Stimulated activated naive B cell treated with anti-CD40 and anti-IgM and Interleukin-4, amounts not matched to agents 10 μg/mL and 1 μg/mL and 100 μg/mL, for 72 hours (primary cell): ENCODE data around the gene ENOX1.

Experiments
- ATAC-seq, 2 donors: fragments of 150-1000 bp; cut with Tn5 transposase; replicated peaks; 2 replicates each; pipeline ENCODE4 v1.10.0; 2021; ENCODE audit warnings: moderate library complexity in 1 of 2
- DNase-seq: peaks from one replicate; pipeline ENCODE4 v3.0.0; 2021
- H3K27ac Mint-ChIP-seq: one replicate; pipeline ENCODE4 v1.8.0; 2022; ENCODE audit warnings: mild to moderate bottlenecking, mixed read lengths
- H3K27me3 Mint-ChIP-seq, 2 donors: one replicate each; pipeline ENCODE4 v1.8.0; 2022; ENCODE audit warnings: mixed read lengths in 2 of 2
- H3K36me3 Mint-ChIP-seq, 2 donors: one replicate each; pipeline ENCODE4 v1.8.0; 2022; ENCODE audit warnings: mixed read lengths in 2 of 2, mild to moderate bottlenecking in 1 of 2
- H3K4me1 Mint-ChIP-seq, 2 donors: one replicate each; pipeline ENCODE4 v1.8.0; 2022; ENCODE audit warnings: mixed read lengths in 2 of 2, mild to moderate bottlenecking in 1 of 2
- H3K4me3 Mint-ChIP-seq, 2 donors: one replicate each; pipeline ENCODE4 v1.8.0; 2022; ENCODE audit warnings: mild to moderate bottlenecking in 2 of 2, mixed read lengths in 2 of 2, moderate library complexity in 1 of 2
- H3K9me3 Mint-ChIP-seq, 2 donors: one replicate each; pipeline ENCODE4 v1.8.0; 2022; ENCODE audit warnings: mixed read lengths in 2 of 2, mild to moderate bottlenecking in 1 of 2

The ENOX1 gene

GRCh38 chr13:43257765-43258164, 529.0 kb downstream of the ENOX1 start:
- H3K4me3 Mint-ChIP-seq: no peak overlapping the region
- H3K27me3 Mint-ChIP-seq: peaks cover 6 to 13% of the 10 kb centered on the region in 2 donors
- peaks cover 0 to 1% of the 10 kb centered on the region in 2 donors for H3K4me1 Mint-ChIP-seq
- H3K36me3 Mint-ChIP-seq: no peaks in the 10 kb centered on the region
- H3K9me3 Mint-ChIP-seq: no peaks in the 10 kb centered on the region
- DNase-seq (no peak), ATAC-seq (peak in 1 of 2 donors; percentile 29)
- no peak overlapping the region for H3K27ac Mint-ChIP-seq

- peaks cover 9 to 11% of the 10 kb centered on the region in 2 donors for H3K27me3 Mint-ChIP-seq
- DNase-seq (no peak), ATAC-seq (no peak)
- no peak overlapping the region for H3K4me3 Mint-ChIP-seq
- H3K27ac Mint-ChIP-seq: no peak overlapping the region
- no peaks in the 10 kb centered on the region for H3K9me3 Mint-ChIP-seq
- no peaks in the 10 kb centered on the region for H3K4me1 Mint-ChIP-seq
- H3K36me3 Mint-ChIP-seq: no peaks in the 10 kb centered on the region
Observed at GRCh38 chr13:43251961-43252360, 534.8 kb downstream of the ENOX1 start.

- H3K4me1 Mint-ChIP-seq: peaks cover 0 to under 1% of the 10 kb centered on the region in 2 donors
- DNase-seq (no peak), ATAC-seq (no peak)
- H3K9me3 Mint-ChIP-seq: peaks cover 0 to 2% of the 10 kb centered on the region in 2 donors
- no peaks in the 10 kb centered on the region for H3K36me3 Mint-ChIP-seq
- peaks cover 10 to 18% of the 10 kb centered on the region in 2 donors for H3K27me3 Mint-ChIP-seq
- no peak overlapping the region for H3K27ac Mint-ChIP-seq
- H3K4me3 Mint-ChIP-seq: no peak overlapping the region
Observed at GRCh38 chr13:43246382-43246781, 540.4 kb downstream of the ENOX1 start.

GRCh38 chr13:43245374-43245964, 541.3 kb downstream of the ENOX1 start:
- Mint-ChIP-seq H3K4me1 (peaks cover 2 to 9% of the 10 kb centered on the region in 2 donors), H3K36me3 (no peaks in the 10 kb centered on the region), H3K27ac (no peak overlapping the region), H3K4me3 (no peak overlapping the region), H3K9me3 (peaks cover 0 to 2% of the 10 kb centered on the region in 2 donors), H3K27me3 (peaks cover 10 to 18% of the 10 kb centered on the region in 2 donors)
- no peak for ATAC-seq
- no peak for DNase-seq

- Mint-ChIP-seq H3K4me1 (peaks cover 7 to 17% of the 10 kb centered on the region in 2 donors), H3K27ac (no peak overlapping the region), H3K9me3 (peaks cover 0 to 2% of the 10 kb centered on the region in 2 donors), H3K36me3 (no peaks in the 10 kb centered on the region), H3K4me3 (no peak overlapping the region), H3K27me3 (peaks cover 10 to 18% of the 10 kb centered on the region in 2 donors)
- ATAC-seq (no peak), DNase-seq (no peak)
Observed at GRCh38 chr13:43244481-43244880, 542.3 kb downstream of the ENOX1 start.

- no peak for ATAC-seq
- Mint-ChIP-seq H3K9me3 (peaks cover 0 to 2% of the 10 kb centered on the region in 2 donors), H3K4me3 (no peak overlapping the region), H3K27ac (no peak overlapping the region), H3K27me3 (peaks cover 10 to 18% of the 10 kb centered on the region in 2 donors), H3K4me1 (peaks cover 7 to 17% of the 10 kb centered on the region in 2 donors), H3K36me3 (no peaks in the 10 kb centered on the region)
- no peak for DNase-seq
Observed at GRCh38 chr13:43243711-43244110, 543.1 kb downstream of the ENOX1 start.

GRCh38 chr13:43242040-43242439, 544.7 kb downstream of the ENOX1 start:
- no peaks in the 10 kb centered on the region for H3K36me3 Mint-ChIP-seq
- ATAC-seq (no peak), DNase-seq (no peak)
- H3K4me3 Mint-ChIP-seq: no peak overlapping the region
- no peak overlapping the region for H3K27ac Mint-ChIP-seq
- H3K4me1 Mint-ChIP-seq: peaks cover 7 to 17% of the 10 kb centered on the region in 2 donors
- peaks cover 10 to 18% of the 10 kb centered on the region in 2 donors for H3K27me3 Mint-ChIP-seq
- H3K9me3 Mint-ChIP-seq: peaks cover 0 to 2% of the 10 kb centered on the region in 2 donors

- no peaks in the 10 kb centered on the region for H3K36me3 Mint-ChIP-seq
- H3K4me3 Mint-ChIP-seq: no peak overlapping the region
- no peak for DNase-seq
- ATAC-seq: peak; percentile 91 to 96
- H3K4me1 Mint-ChIP-seq: peaks cover 7 to 17% of the 10 kb centered on the region in 2 donors
- H3K27me3 Mint-ChIP-seq: peaks cover 5 to 9% of the 10 kb centered on the region in 2 donors
- peaks cover 0 to 2% of the 10 kb centered on the region in 2 donors for H3K9me3 Mint-ChIP-seq
- peak overlapping the region; percentile 4 for H3K27ac Mint-ChIP-seq
Observed at GRCh38 chr13:43240278-43240677, 546.5 kb downstream of the ENOX1 start.

GRCh38 chr13:43239275-43239840, 547.4 kb downstream of the ENOX1 start:
- H3K36me3 Mint-ChIP-seq: no peaks in the 10 kb centered on the region
- H3K27me3 Mint-ChIP-seq: peaks cover 5 to 9% of the 10 kb centered on the region in 2 donors
- H3K4me1 Mint-ChIP-seq: peaks cover 7 to 17% of the 10 kb centered on the region in 2 donors
- peaks cover 0 to 2% of the 10 kb centered on the region in 2 donors for H3K9me3 Mint-ChIP-seq
- ATAC-seq (no peak), DNase-seq (no peak)
- no peak overlapping the region for H3K4me3 Mint-ChIP-seq
- H3K27ac Mint-ChIP-seq: no peak overlapping the region

- Mint-ChIP-seq H3K27ac (peak overlapping the region; percentile 39), H3K27me3 (peaks cover 4 to 5% of the 10 kb centered on the region in 2 donors), H3K9me3 (no peaks in the 10 kb centered on the region), H3K4me1 (peaks cover 7 to 17% of the 10 kb centered on the region in 2 donors), H3K4me3 (no peak overlapping the region), H3K36me3 (no peaks in the 10 kb centered on the region)
- no peak for ATAC-seq
- DNase-seq: no peak
Observed at GRCh38 chr13:43238341-43239083, 548.3 kb downstream of the ENOX1 start.

GRCh38 chr13:43237616-43238015, 549.2 kb downstream of the ENOX1 start:
- DNase-seq (no peak), ATAC-seq (no peak)
- H3K4me1 Mint-ChIP-seq: peaks cover 7 to 17% of the 10 kb centered on the region in 2 donors
- H3K4me3 Mint-ChIP-seq: no peak overlapping the region
- no peaks in the 10 kb centered on the region for H3K27me3 Mint-ChIP-seq
- no peaks in the 10 kb centered on the region for H3K36me3 Mint-ChIP-seq
- H3K27ac Mint-ChIP-seq: no peak overlapping the region
- no peaks in the 10 kb centered on the region for H3K9me3 Mint-ChIP-seq

- H3K4me3 Mint-ChIP-seq: no peak overlapping the region
- DNase-seq (no peak), ATAC-seq (no peak)
- H3K27ac Mint-ChIP-seq: no peak overlapping the region
- H3K27me3 Mint-ChIP-seq: peaks cover 0 to 4% of the 10 kb centered on the region in 2 donors
- no peaks in the 10 kb centered on the region for H3K9me3 Mint-ChIP-seq
- H3K4me1 Mint-ChIP-seq: peaks cover 0 to 4% of the 10 kb centered on the region in 2 donors
- no peaks in the 10 kb centered on the region for H3K36me3 Mint-ChIP-seq
Observed at GRCh38 chr13:43235028-43235427, 551.7 kb downstream of the ENOX1 start.

- peaks cover 0 to 4% of the 10 kb centered on the region in 2 donors for H3K27me3 Mint-ChIP-seq
- no peak overlapping the region for H3K27ac Mint-ChIP-seq
- H3K36me3 Mint-ChIP-seq: no peaks in the 10 kb centered on the region
- no peak overlapping the region for H3K4me3 Mint-ChIP-seq
- no peaks in the 10 kb centered on the region for H3K4me1 Mint-ChIP-seq
- ATAC-seq (no peak), DNase-seq (no peak)
- no peaks in the 10 kb centered on the region for H3K9me3 Mint-ChIP-seq
Observed at GRCh38 chr13:43232873-43233265, 553.9 kb downstream of the ENOX1 start.

GRCh38 chr13:43232144-43232872, 554.5 kb downstream of the ENOX1 start:
- H3K27me3 Mint-ChIP-seq: peaks cover 0 to 4% of the 10 kb centered on the region in 2 donors
- H3K4me1 Mint-ChIP-seq: no peaks in the 10 kb centered on the region
- DNase-seq (no peak), ATAC-seq (no peak)
- no peaks in the 10 kb centered on the region for H3K36me3 Mint-ChIP-seq
- H3K4me3 Mint-ChIP-seq: no peak overlapping the region
- no peak overlapping the region for H3K27ac Mint-ChIP-seq
- H3K9me3 Mint-ChIP-seq: no peaks in the 10 kb centered on the region
